ENCODE measurements around the gene ACTR1A.
"Not testable (repeated sequence)": the region's sequence is repeated elsewhere in the genome, so short reads cannot be mapped to it uniquely, and the experiment has no call there.

ACTR1A gene

DNA sequence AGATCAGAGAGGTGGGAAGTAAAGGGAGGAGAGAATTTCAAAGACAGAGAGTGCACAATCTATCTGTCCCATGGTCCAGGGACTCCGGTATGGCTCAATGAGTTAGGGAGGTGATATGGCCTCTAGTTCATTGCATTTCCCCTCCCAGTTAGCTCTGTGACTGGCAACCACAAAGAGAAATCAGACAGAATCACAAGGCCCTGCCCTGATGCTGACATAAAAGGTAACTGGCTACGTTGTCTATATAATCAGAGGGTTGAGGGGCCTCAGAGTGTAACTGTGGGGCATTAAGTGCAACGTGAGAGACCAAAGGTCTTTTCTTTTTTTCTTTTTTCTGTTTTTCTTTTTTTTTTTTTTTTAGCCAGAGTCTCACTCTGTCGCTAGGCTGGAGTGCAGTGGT, 43.9 kb downstream of the ACTR1A start:
- H3K27me3 Mint-ChIP-seq: no peaks in the 10 kb centered on the region
- no peak overlapping the region for H3K4me3 Mint-ChIP-seq
- H3K4me1 Mint-ChIP-seq (ENCODE audit: low read depth): peaks cover 48% of the 10 kb centered on the region
- H3K9me3 Mint-ChIP-seq: no peaks in the 10 kb centered on the region
- peaks cover 12% of the 10 kb centered on the region for H3K36me3 Mint-ChIP-seq (ENCODE audit: low read depth)
- peak overlapping the region; percentile 21 for H3K27ac Mint-ChIP-seq

GRCh38 chr10:102457591-102458150, 44.8 kb downstream of the ACTR1A start:
- Mint-ChIP-seq H3K27ac (no peak overlapping the region), H3K4me3 (no peak overlapping the region), H3K9me3 (no peaks in the 10 kb centered on the region), H3K36me3 (ENCODE audit: low read depth) (peaks cover 21% of the 10 kb centered on the region), H3K4me1 (ENCODE audit: low read depth) (peaks cover 48% of the 10 kb centered on the region), H3K27me3 (no peaks in the 10 kb centered on the region)

DNA sequence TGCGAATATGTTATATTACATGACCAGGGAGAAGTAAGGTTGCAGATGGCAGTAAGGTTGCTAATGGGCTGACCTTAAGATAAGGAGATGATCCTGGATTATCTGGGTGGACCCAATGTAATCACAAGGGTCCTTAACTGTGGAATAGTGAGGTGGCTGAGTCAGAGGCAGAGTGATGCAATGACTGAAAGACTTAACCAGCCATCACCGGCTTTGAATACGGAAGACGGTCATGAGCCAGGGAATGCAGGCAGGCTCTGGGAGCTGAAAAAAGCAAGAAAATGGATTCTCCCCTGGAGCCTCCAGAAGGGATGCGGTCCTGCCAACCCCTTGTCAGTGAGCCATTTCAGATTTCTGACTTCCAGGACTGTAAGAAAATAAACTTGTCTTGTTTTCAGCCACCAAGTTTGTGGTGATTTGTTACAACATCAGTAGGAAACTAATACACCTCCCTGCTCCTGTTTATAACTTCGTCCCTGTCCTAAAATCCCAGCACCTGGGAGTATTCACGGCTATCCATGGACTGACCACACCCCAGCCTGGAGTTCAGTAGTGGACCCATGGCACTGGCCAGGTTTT, 46.5 kb downstream of the ACTR1A start:
- Mint-ChIP-seq H3K36me3 (ENCODE audit: low read depth) (peaks cover 30% of the 10 kb centered on the region), H3K27ac (peak overlapping the region; percentile 74), H3K4me1 (ENCODE audit: low read depth) (peaks cover 44% of the 10 kb centered on the region), H3K27me3 (no peaks in the 10 kb centered on the region), H3K9me3 (no peaks in the 10 kb centered on the region), H3K4me3 (no peak overlapping the region)

DNA sequence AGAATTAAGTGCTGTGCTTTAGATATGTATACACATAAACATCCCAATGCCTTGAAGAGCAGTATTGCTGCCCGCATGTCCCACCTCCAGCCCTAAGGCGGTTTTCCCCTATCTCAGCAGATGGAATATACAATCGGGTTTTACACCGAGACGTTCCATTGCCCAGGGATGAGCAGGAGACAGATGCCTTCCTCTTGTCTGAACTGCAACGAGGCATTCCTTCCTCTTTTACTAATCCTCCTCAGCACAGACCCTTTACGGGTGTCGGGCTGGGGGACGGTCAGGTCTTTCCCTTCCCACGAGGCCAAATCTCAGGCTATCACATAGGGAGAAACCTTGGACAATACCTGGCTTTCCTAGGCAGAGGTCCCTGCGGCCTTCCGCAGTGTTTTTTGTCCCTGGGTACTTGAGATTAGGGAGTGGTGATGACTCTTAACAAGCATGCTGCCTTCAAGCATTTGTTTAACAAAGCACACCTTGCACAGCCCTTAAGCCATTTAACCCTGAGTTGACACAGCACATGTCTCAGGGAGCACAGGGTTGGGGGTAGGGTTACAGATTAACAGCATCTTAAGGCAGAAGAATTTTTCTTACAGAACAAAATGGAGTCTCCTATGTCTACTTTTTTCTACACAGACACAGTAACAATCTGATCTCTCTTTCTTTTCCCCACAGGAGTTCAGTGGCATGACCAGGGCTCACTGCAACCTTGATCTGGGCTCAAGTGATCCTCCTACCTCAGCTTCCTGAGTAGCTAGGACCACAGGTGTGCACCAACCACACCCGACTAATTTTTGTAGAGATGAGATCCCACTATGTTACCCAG, 47.6 kb downstream of the ACTR1A start:
- peaks cover 30% of the 10 kb centered on the region for H3K36me3 Mint-ChIP-seq (ENCODE audit: low read depth)
- H3K27me3 Mint-ChIP-seq, H3K9me3 Mint-ChIP-seq, H3K4me3 Mint-ChIP-seq: not testable (repeated sequence)
- peaks cover 36% of the 10 kb centered on the region for H3K4me1 Mint-ChIP-seq (ENCODE audit: low read depth)
- H3K27ac Mint-ChIP-seq: peak overlapping the region; percentile 80

DNA sequence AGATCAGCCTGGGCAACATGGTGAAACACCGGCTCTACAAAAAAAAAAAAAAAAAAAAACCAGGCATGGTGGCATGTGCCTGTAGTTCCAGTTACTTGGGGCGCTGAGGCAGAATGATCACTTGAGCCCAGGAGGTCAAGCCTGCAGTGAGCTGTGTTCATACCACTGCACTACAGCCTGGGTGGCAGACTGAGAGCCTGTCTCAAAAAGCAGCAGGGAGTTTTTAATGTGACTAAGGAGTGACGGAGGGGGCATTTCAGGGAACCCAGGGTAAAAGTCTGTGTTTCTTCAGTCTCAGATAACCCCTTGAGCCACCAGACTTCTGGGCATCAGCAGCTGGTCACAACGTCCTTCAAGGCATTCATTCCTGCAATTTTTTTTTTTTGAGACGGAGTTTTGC, 49.0 kb downstream of the ACTR1A start:
- Mint-ChIP-seq H3K36me3 (ENCODE audit: low read depth) (peaks cover 30% of the 10 kb centered on the region), H3K27ac (peak overlapping the region; percentile 92), H3K9me3 (no peaks in the 10 kb centered on the region), H3K4me3 (peak overlapping the region; percentile 92), H3K4me1 (ENCODE audit: low read depth) (peaks cover 45% of the 10 kb centered on the region), H3K27me3 (no peaks in the 10 kb centered on the region)

DNA sequence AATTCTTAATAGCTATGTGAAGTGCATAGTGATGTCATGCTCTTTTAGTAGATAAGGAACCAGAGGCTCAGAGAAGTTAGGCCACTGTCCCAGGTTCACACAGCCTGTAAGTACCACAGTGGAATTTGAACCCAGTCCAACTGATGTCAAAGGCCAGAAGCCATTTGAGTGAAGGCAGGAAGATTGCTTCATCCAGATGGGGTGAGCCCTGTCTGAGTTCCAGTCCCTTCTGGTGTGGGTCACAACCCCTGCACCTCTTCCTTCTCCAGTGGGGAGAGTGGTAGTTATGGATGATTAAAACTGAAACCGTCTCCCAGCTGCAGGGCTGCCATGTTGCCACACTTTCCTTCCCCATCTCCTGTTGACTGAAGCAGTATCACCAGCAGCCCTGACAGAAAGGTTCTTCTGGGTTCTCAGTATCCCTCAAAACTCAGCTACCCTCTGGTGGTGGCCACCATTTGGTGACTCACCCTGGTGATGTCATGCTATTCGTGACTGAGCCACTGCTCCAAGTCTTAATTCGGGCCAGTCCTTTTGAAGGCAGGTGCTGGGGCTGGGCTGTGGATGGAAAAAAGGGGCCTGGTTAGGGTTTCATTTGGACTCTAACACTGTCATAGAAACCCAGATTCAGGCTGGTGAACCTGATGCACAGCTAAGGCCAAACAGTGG, 49.7 kb downstream of the ACTR1A start:
- Mint-ChIP-seq H3K27me3 (no peaks in the 10 kb centered on the region), H3K4me1 (ENCODE audit: low read depth) (peaks cover 46% of the 10 kb centered on the region), H3K27ac (peak overlapping the region; percentile 92), H3K4me3 (peak overlapping the region; percentile 92), H3K9me3 (no peaks in the 10 kb centered on the region), H3K36me3 (ENCODE audit: low read depth) (peaks cover 30% of the 10 kb centered on the region)

DNA sequence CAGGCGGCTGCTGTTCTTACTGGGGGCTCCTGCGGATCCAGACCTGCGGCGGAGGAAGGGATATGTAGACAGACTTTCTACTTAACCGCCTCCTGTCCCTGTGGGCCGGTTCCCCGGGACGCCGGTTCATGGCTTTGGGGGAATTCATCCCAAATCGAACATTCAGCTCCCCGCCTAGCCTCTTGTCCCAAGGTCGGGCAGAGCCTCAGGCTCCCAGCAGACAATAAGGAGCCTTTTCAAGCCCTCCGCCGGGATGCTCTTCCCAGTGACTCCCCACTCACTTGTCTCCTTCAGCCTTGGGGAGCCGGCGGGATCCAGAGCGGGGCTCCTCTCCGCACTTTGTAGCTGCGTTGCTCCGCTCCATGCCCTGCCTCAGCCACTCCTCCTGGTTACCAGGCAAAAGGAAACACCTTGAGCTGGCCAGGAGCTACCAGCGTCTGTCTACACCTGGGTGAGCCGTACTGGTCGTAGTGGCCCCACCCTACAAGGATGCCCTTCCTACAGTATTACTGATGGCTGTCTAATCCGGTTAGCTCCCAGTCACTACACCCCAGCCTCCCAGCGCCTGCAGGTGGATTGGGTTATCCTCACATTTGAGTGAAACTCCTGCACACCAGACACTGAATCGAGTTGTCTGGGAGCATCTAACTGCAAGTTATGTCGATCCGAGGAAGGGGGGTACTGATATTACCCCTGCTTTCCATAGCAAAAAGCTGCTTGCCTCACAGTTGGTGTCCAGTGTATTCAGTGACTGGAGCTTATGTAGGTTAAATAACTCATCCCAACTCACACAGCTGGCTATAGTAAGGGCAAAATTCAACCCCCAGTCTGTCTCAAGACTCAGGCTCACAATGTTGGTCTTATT, 51.2 kb downstream of the ACTR1A start, which contains the start of gene C10orf95:
Gene C10orf95, minus strand, starts transcription at position 439 of the 865 bp plus-strand sequence. CDS start 450 bp downstream, outside the sequence.
- H3K27ac Mint-ChIP-seq: peak within 1 kb of the TSS; percentile 92
- H3K27me3 Mint-ChIP-seq: no peaks in the 10 kb centered on the region
- H3K9me3 Mint-ChIP-seq: no peaks in the 10 kb centered on the region
- H3K4me3 Mint-ChIP-seq: peak within 1 kb of the TSS; percentile 92
- H3K36me3 Mint-ChIP-seq (ENCODE audit: low read depth): peaks cover 30% of the 10 kb centered on the region
- peaks cover 46% of the 10 kb centered on the region for H3K4me1 Mint-ChIP-seq (ENCODE audit: low read depth)

- Mint-ChIP-seq H3K4me1 (ENCODE audit: low read depth) (peaks cover 46% of the 10 kb centered on the region), H3K27me3 (no peaks in the 10 kb centered on the region), H3K9me3 (no peaks in the 10 kb centered on the region), H3K4me3 (peak overlapping the region; percentile 92), H3K27ac (peak overlapping the region; percentile 96), H3K36me3 (ENCODE audit: low read depth) (peaks cover 23% of the 10 kb centered on the region)
Measured at GRCh38 chr10:102450374-102451104, 52.0 kb downstream of the ACTR1A start.

GRCh38 chr10:102450124-102450373, 52.5 kb downstream of the ACTR1A start:
- Mint-ChIP-seq H3K36me3 (ENCODE audit: low read depth) (peaks cover 18% of the 10 kb centered on the region), H3K4me1 (ENCODE audit: low read depth) (peaks cover 43% of the 10 kb centered on the region), H3K27ac (peak overlapping the region; percentile 96), H3K4me3 (peak overlapping the region; percentile 91), H3K27me3 (no peaks in the 10 kb centered on the region), H3K9me3 (no peaks in the 10 kb centered on the region)

- peaks cover 40% of the 10 kb centered on the region for H3K4me1 Mint-ChIP-seq (ENCODE audit: low read depth)
- peaks cover 18% of the 10 kb centered on the region for H3K36me3 Mint-ChIP-seq (ENCODE audit: low read depth)
- no peaks in the 10 kb centered on the region for H3K27me3 Mint-ChIP-seq
- H3K9me3 Mint-ChIP-seq: no peaks in the 10 kb centered on the region
- peak overlapping the region; percentile 96 for H3K27ac Mint-ChIP-seq
- H3K4me3 Mint-ChIP-seq: peak overlapping the region; percentile 91
Measured at GRCh38 chr10:102449321-102450123, 53.0 kb downstream of the ACTR1A start.

GRCh38 chr10:102444851-102445250, 57.7 kb downstream of the ACTR1A start:
- Mint-ChIP-seq H3K27me3 (no peaks in the 10 kb centered on the region), H3K9me3 (no peaks in the 10 kb centered on the region), H3K36me3 (ENCODE audit: low read depth) (no peaks in the 10 kb centered on the region), H3K4me1 (ENCODE audit: low read depth) (peaks cover 14% of the 10 kb centered on the region), H3K27ac (no peak overlapping the region), H3K4me3 (no peak overlapping the region)

- Mint-ChIP-seq H3K27me3 (no peaks in the 10 kb centered on the region), H3K4me1 (ENCODE audit: low read depth) (peaks cover 49% of the 10 kb centered on the region), H3K4me3 (peak overlapping the region; percentile 86), H3K9me3 (no peaks in the 10 kb centered on the region), H3K27ac (no peak overlapping the region), H3K36me3 (ENCODE audit: low read depth) (peaks cover 15% of the 10 kb centered on the region)
Measured at GRCh38 chr10:102438374-102438773, 64.1 kb downstream of the ACTR1A start.

DNA sequence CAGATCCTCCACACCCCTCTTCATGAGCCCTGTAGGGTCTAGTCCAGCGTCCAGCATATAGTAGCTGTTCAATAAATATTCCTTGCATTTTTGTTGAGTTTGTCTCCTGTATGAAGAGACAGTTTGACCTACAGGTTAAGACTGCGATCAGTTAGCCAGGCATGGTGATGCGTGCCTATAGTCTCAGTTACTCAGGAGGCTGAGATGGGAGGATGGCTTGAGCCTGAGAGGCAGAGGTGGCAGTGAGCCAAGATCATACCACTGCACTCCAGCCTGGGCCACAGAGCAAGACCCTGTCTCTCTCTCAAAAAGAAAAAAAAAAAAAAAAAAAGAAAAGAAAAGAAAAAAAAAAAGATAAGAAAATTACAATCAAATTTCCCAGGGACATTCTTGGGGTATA, 65.0 kb downstream of the ACTR1A start:
- Mint-ChIP-seq H3K4me1 (ENCODE audit: low read depth) (peaks cover 53% of the 10 kb centered on the region), H3K9me3 (no peaks in the 10 kb centered on the region), H3K27ac (peak overlapping the region; percentile 23), H3K36me3 (ENCODE audit: low read depth) (peaks cover 15% of the 10 kb centered on the region), H3K4me3 (peak overlapping the region; percentile 86), H3K27me3 (no peaks in the 10 kb centered on the region)
